CD4-positive, CD25-positive, alpha-beta regulatory T cell (primary cell): ENCODE measurements around the gene SDF4. TPM values are rescaled to one million over a fixed set of nuclear protein-coding genes. Genes with fewer than 3 reads are reported as not detected.

ENCODE experiments used
- ATAC-seq, 2 donors: fragments of 150-1000 bp; cut with Tn5 transposase; one replicate each; pipeline ENCODE4 v1.10.0; 2021; ENCODE audit warnings: low read depth in 2 of 2, moderate number of reproducible peaks in 2 of 2, moderate library complexity in 1 of 2
- DNase-seq, 3 donors: peaks; one replicate each; pipeline versions ENCODE4 v3.0.0 to v3.0.0-alpha.2; 2012 to 2022; ENCODE audit warnings: mixed read lengths in 1 of 3
- H3K27ac ChIP-seq: one replicate; pipeline ENCODE4 v1.7.0; 2013; ENCODE audit warnings: mild to moderate bottlenecking, low read length; ENCODE audit not compliant: insufficient read depth, poor library complexity, severe bottlenecking
- H3K27me3 ChIP-seq: one replicate; pipeline ENCODE4 v1.7.0; 2013; ENCODE audit warnings: low read length; ENCODE audit not compliant: control insufficient read depth, insufficient read depth
- H3K36me3 ChIP-seq: one replicate; pipeline ENCODE4 v1.7.0; 2013; ENCODE audit warnings: mild to moderate bottlenecking, low read length, moderate library complexity; ENCODE audit not compliant: control insufficient read depth, insufficient read depth
- H3K4me1 ChIP-seq: 2 replicates; pipeline ENCODE4 v1.7.0; 2013; ENCODE audit warnings: mild to moderate bottlenecking, low read length; ENCODE audit not compliant: insufficient read depth, control insufficient read depth, poor library complexity, severe bottlenecking
- H3K4me3 ChIP-seq: one replicate; pipeline ENCODE4 v1.7.0; 2013; ENCODE audit warnings: low read depth, mild to moderate bottlenecking, low read length, moderate library complexity
- H3K9me3 ChIP-seq, 2 experiments: 1 replicate in 1 of 2; 2 replicates in 1 of 2; pipeline ENCODE4 v1.7.0; 2013; ENCODE audit warnings: low read length in 2 of 2, mild to moderate bottlenecking in 1 of 2, moderate library complexity in 1 of 2; ENCODE audit not compliant: control insufficient read depth in 2 of 2
- H3K27ac Mint-ChIP-seq, 3 donors: one replicate each; pipeline ENCODE4 v1.8.0; 2020 to 2022; ENCODE audit warnings: mild to moderate bottlenecking in 3 of 3, mixed read lengths in 3 of 3, moderate library complexity in 2 of 3
- H3K27me3 Mint-ChIP-seq: one replicate; pipeline ENCODE4 v1.8.0; 2022; ENCODE audit warnings: mild to moderate bottlenecking, mixed read lengths
- H3K36me3 Mint-ChIP-seq: one replicate; pipeline ENCODE4 v1.8.0; 2020; ENCODE audit warnings: mixed read lengths
- H3K4me1 Mint-ChIP-seq, 4 donors: one replicate each; pipeline ENCODE4 v1.8.0; 2020 to 2022; ENCODE audit warnings: mixed read lengths in 4 of 4, mild to moderate bottlenecking in 1 of 4
- H3K4me3 Mint-ChIP-seq, 4 donors: one replicate each; pipeline ENCODE4 v1.8.0; 2020 to 2022; ENCODE audit warnings: mild to moderate bottlenecking in 4 of 4, mixed read lengths in 4 of 4, moderate library complexity in 3 of 4
- H3K9me3 Mint-ChIP-seq, 7 donors: one replicate each; pipeline ENCODE4 v1.8.0; 2020 to 2022; ENCODE audit warnings: mixed read lengths in 7 of 7, mild to moderate bottlenecking in 3 of 7, moderate library complexity in 2 of 7
- polyA plus RNA-seq, 4 donors: library from polyadenylated mRNA; unstranded; fragments of 300-500 nt; fragmentation: Illumina TruSeq; gene quantifications; one replicate each; pipeline ENCODE4 v1.2.3, GENCODE V29; 2021
- total RNA-seq: library from RNA; stranded (reverse); gene quantifications from one replicate; pipeline ENCODE4 v1.2.3, GENCODE V29; 2022

The SDF4 gene
- total and polyA plus RNA-seq, 5 donors from 2014 or later = 70.3 to 165 (median 103) TPM

- no peak for ATAC-seq
- Mint-ChIP-seq H3K4me3 (peak overlapping the region in 1 of 4 donors; percentile 52), H3K27ac (peak overlapping the region in 2 of 3 donors; percentile 4 to 71)
Observed at GRCh38 chr1:1181129-1181937, 50.5 kb downstream of the SDF4 start.

DNA sequence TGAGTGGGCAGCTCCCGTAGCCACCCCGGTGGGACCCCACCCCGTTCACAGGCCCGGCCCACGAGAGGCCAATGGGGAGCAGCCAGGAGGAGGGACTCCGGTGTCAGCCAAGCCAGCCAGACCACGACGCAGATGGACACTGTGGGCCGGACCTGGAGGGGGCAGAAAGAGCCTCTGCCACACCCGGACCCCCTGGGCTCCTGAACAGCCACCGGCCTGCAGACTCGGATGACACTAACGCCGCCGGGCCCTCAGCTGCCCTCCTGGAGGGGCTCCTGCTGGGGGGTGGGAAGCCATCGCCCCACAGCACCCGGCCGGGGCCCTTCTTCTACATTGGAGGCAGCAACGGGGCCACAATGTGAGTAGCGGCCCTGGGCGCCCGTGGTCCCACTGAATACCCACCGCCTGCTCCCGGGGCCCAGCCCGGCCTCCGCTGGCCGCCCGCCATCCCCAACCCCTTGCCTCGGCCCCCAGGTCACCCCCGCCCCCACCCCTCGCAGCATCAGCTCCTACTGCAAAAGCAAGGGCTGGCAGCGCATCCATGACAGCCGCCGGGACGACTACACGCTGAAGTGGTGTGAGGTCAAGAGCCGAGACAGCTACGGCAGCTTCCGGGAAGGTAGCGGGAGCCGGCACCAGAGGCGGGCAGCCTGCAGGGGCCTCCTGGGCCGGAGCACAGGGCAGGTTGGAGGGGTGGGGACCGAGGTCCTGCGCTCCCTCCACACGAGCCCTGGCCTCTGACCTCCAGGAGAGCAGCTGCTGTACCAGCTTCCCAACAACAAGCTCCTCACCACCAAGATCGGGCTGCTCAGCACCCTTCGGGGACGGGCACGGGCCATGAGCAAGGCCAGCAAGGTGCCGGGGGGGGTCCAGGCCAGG, 51.6 kb downstream of the SDF4 start:
- Mint-ChIP-seq H3K4me3 (no peak overlapping the region), H3K27ac (no peak overlapping the region), H3K9me3 (peaks cover 0 to 2% (median 0%) of the 10 kb centered on the region in 7 donors), H3K4me1 (peaks cover 0 to 10% (median 0%) of the 10 kb centered on the region in 4 donors), H3K27me3 (peaks cover 11% of the 10 kb centered on the region), H3K36me3 (no peaks in the 10 kb centered on the region)
- ATAC-seq (no peak), DNase-seq (peak in 1 of 3 donors; percentile 1)
- Histone ChIP-seq H3K27me3 (no peaks in the 10 kb centered on the region), H3K4me1 (peaks cover 6% of the 10 kb centered on the region), H3K36me3 (no peaks in the 10 kb centered on the region), H3K4me3 (no peak overlapping the region), H3K9me3 (no peaks in the 10 kb centered on the region), H3K27ac (no peak overlapping the region)

More at GRCh38 chr1:1181129-1181937, 50.5 kb downstream of the SDF4 start:
- Mint-ChIP-seq H3K27me3 (peaks cover 10% of the 10 kb centered on the region), H3K36me3 (no peaks in the 10 kb centered on the region), H3K4me1 (peaks cover 0 to 5% (median 0%) of the 10 kb centered on the region in 4 donors), H3K9me3 (peaks cover 0 to 3% (median 0%) of the 10 kb centered on the region in 7 donors)
- no peaks in the 10 kb centered on the region for H3K27me3 ChIP-seq
- H3K4me3 ChIP-seq = no peak overlapping the region
- no peaks in the 10 kb centered on the region for H3K36me3 ChIP-seq
- H3K9me3 ChIP-seq = no peaks in the 10 kb centered on the region
- peaks cover 6% of the 10 kb centered on the region for H3K4me1 ChIP-seq
- no peak overlapping the region for H3K27ac ChIP-seq
- DNase-seq = peak in 1 of 3 donors; percentile 0

GRCh38 chr1:1179346-1179982, 52.3 kb downstream of the SDF4 start:
- Histone ChIP-seq H3K27ac (no peak overlapping the region), H3K36me3 (no peaks in the 10 kb centered on the region), H3K9me3 (no peaks in the 10 kb centered on the region), H3K4me1 (peaks cover 6% of the 10 kb centered on the region), H3K27me3 (no peaks in the 10 kb centered on the region), H3K4me3 (no peak overlapping the region)
- Mint-ChIP-seq H3K27ac (no peak overlapping the region), H3K4me3 (no peak overlapping the region), H3K27me3 (peaks cover 11% of the 10 kb centered on the region), H3K9me3 (peaks cover 0 to 2% (median 0%) of the 10 kb centered on the region in 7 donors), H3K4me1 (peaks cover 0 to 11% (median 0%) of the 10 kb centered on the region in 4 donors), H3K36me3 (no peaks in the 10 kb centered on the region)
- no peak for DNase-seq
- ATAC-seq = no peak

DNA sequence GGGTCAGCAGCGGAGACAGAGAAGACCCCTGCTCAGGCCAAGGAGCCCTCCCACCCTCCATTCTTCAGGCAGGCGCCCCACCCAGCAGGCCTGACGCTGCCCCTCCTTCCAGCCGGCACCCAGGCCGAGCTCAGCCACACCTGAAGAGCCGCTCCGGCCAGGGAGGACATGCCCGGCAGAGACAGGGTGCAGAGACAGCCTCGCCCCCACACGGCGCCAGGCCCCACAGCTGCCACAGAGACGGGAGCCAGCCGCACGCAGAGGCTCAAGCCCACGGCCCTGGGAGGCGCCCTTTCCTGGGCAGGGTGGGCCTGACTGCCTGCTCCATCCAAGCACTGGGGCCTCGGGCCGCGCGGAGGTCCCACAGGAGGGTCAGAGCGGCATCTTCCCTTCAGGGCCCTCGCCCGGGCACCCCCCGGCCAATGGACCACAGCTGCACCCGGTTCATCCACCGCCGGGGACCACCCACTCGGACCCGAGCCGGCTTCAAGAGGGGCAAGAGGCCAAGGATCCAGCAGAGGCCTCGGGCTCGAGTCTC, 52.9 kb downstream of the SDF4 start:
- Histone ChIP-seq H3K27ac (no peak overlapping the region), H3K4me1 (peaks cover 12% of the 10 kb centered on the region), H3K9me3 (no peaks in the 10 kb centered on the region), H3K27me3 (no peaks in the 10 kb centered on the region), H3K36me3 (no peaks in the 10 kb centered on the region), H3K4me3 (no peak overlapping the region)
- peaks cover 0 to 2% (median 0%) of the 10 kb centered on the region in 7 donors for H3K9me3 Mint-ChIP-seq
- ATAC-seq = no peak
- H3K36me3 Mint-ChIP-seq = no peaks in the 10 kb centered on the region
- peaks cover 11% of the 10 kb centered on the region for H3K27me3 Mint-ChIP-seq
- peaks cover 0 to 13% (median 0%) of the 10 kb centered on the region in 4 donors for H3K4me1 Mint-ChIP-seq
- no peak for DNase-seq
- no peak overlapping the region for H3K4me3 Mint-ChIP-seq
- H3K27ac Mint-ChIP-seq = no peak overlapping the region

DNA sequence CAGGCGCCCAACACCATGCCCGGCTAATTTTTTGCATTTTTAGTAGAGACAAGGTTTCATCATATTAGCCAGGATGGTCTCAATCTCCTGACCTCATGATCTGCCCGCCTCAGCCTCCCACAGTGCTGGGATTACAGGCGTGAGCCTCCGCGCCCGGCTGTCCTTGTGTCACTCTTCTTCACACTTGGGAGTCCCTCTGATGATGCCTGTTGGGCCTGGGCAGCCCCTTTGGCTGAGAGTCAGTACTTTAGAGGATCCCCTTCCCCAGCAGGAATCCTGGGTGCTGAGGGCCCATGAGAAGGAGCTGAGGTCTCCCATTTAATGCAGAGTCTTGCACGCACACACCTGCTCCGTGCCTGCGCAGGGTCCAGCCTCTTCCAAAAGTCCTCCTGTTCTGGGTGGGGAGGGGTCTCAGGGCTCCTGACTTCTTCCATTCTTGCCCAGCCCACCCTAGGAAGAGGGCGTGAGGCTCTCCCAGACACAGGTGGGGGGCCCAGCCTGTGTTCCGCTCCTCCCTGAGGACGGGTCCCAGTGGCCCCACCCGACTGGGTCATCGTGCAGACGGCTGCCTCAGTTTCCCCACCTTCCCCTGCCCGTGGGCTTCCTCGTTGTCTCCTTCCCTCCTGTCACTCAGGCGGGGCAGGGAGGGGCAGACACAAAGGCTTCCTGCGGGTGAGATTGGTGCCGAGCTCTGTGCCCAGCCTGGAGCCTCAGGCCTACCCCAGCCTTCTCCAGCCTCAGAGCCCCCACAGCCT, 54.2 kb downstream of the SDF4 start:
- peak overlapping the region in 1 of 3 donors; percentile 7 for H3K27ac Mint-ChIP-seq
- no peak for DNase-seq
- peaks cover 17% of the 10 kb centered on the region for H3K27me3 Mint-ChIP-seq
- no peak for ATAC-seq
- Histone ChIP-seq H3K27ac (no peak overlapping the region), H3K4me1 (peaks cover 20% of the 10 kb centered on the region), H3K9me3 (no peaks in the 10 kb centered on the region), H3K4me3 (no peak overlapping the region), H3K36me3 (no peaks in the 10 kb centered on the region), H3K27me3 (no peaks in the 10 kb centered on the region)
- H3K9me3 Mint-ChIP-seq = peaks cover 0 to 2% (median 0%) of the 10 kb centered on the region in 7 donors
- H3K36me3 Mint-ChIP-seq = no peaks in the 10 kb centered on the region
- H3K4me1 Mint-ChIP-seq = peaks cover 0 to 18% (median 0%) of the 10 kb centered on the region in 4 donors
- H3K4me3 Mint-ChIP-seq = no peak overlapping the region

- Mint-ChIP-seq H3K4me1 (peaks cover 0 to 20% (median 0%) of the 10 kb centered on the region in 4 donors), H3K4me3 (no peak overlapping the region), H3K36me3 (no peaks in the 10 kb centered on the region), H3K27me3 (peaks cover 17% of the 10 kb centered on the region), H3K9me3 (peaks cover 0 to 2% (median 0%) of the 10 kb centered on the region in 7 donors), H3K27ac (peak overlapping the region in 2 of 3 donors; percentile 7 to 78)
- DNase-seq (no peak), ATAC-seq (no peak)
- H3K36me3 ChIP-seq = no peaks in the 10 kb centered on the region
- peaks cover 22% of the 10 kb centered on the region for H3K4me1 ChIP-seq
- H3K4me3 ChIP-seq = no peak overlapping the region
- no peaks in the 10 kb centered on the region for H3K27me3 ChIP-seq
- no peaks in the 10 kb centered on the region for H3K9me3 ChIP-seq
- no peak overlapping the region for H3K27ac ChIP-seq
Observed at GRCh38 chr1:1176931-1177330, 54.9 kb downstream of the SDF4 start.
